GM23338 (cell line): ENCODE results near the gene TSPEAR. TPM values are rescaled to one million over a fixed set of nuclear protein-coding genes. Genes with fewer than 3 reads are reported as not detected.

Experiments used
- ATAC-seq: fragments of 200-7000 bp; cut with Tn5 transposase; 3 replicates; pipeline ENCODE4 v1.9.1; 2020
- DNase-seq: peaks from one replicate; pipeline ENCODE4 v3.0.0-alpha.2; 2015; ENCODE audit warnings: low spot score
- H2AFZ ChIP-seq: fragments of 200-600 bp; sonication (generic); 2 replicates; pipeline ENCODE4 v1.8.0; 2016; ENCODE audit warnings: antibody characterized with exemption, mild to moderate bottlenecking, moderate library complexity
- H3F3A ChIP-seq: fragments of 200-600 bp; sonication (generic); replicated peaks from 2 replicates; pipeline ENCODE4 v1.8.0; 2017; ENCODE audit warnings: antibody characterized with exemption, mixed run types, low read depth
- H3K27ac ChIP-seq: fragments of 200-600 bp; sonication (generic); 2 replicates; pipeline ENCODE4 v1.6.1; 2016; ENCODE audit warnings: low read depth
- H3K27me3 ChIP-seq: fragments of 200-600 bp; sonication (generic); 2 replicates; pipeline ENCODE4 v1.8.0; 2016; ENCODE audit warnings: mild to moderate bottlenecking, mixed run types, moderate library complexity; ENCODE audit not compliant: insufficient read depth
- H3K36me3 ChIP-seq: fragments of 200-600 bp; sonication (generic); 2 replicates; pipeline ENCODE4 v1.8.0; 2016; ENCODE audit warnings: mild to moderate bottlenecking; ENCODE audit not compliant: insufficient read depth
- H3K4me1 ChIP-seq: fragments of 200-600 bp; sonication (generic); 2 replicates; pipeline ENCODE4 v1.8.0; 2016; ENCODE audit warnings: mild to moderate bottlenecking, moderate library complexity; ENCODE audit not compliant: insufficient read depth
- H3K4me2 ChIP-seq: fragments of 200-600 bp; sonication (generic); 2 replicates; pipeline ENCODE4 v1.7.1; 2017; ENCODE audit warnings: mixed run types
- H3K4me3 ChIP-seq: fragments of 200-600 bp; sonication (generic); 2 replicates; pipeline ENCODE4 v1.6.1; 2016; ENCODE audit warnings: mixed run types
- H3K79me2 ChIP-seq: fragments of 200-600 bp; sonication (generic); replicated peaks from 2 replicates; pipeline ENCODE4 v1.8.0; 2017; ENCODE audit warnings: mild to moderate bottlenecking; ENCODE audit not compliant: insufficient read depth
- H3K9me2 ChIP-seq: fragments of 200-600 bp; sonication (generic); 2 replicates; pipeline ENCODE4 v1.8.0; 2017; ENCODE audit not compliant: insufficient read depth
- H4K20me1 ChIP-seq: fragments of 200-600 bp; sonication (generic); replicated peaks from 2 replicates; pipeline ENCODE4 v1.8.0; 2017; ENCODE audit warnings: mild to moderate bottlenecking; ENCODE audit not compliant: insufficient read depth
- H3K27ac Mint-ChIP-seq: 2 replicates; pipeline ENCODE4 v1.8.0; 2020; ENCODE audit warnings: inconsistent platforms, mild to moderate bottlenecking, moderate library complexity, mixed read lengths
- H3K27me3 Mint-ChIP-seq: 3 replicates; pipeline ENCODE4 v1.8.0; 2022; ENCODE audit warnings: low read depth, mild to moderate bottlenecking, moderate library complexity, mixed read lengths, inconsistent platforms; ENCODE audit not compliant: insufficient read depth, poor library complexity
- H3K36me3 Mint-ChIP-seq: 3 replicates; pipeline ENCODE4 v1.8.0; 2021; ENCODE audit warnings: low read depth, mild to moderate bottlenecking, inconsistent platforms, moderate library complexity, mixed read lengths
- H3K4me1 Mint-ChIP-seq: 3 replicates; pipeline ENCODE4 v1.8.0; 2020; ENCODE audit warnings: mild to moderate bottlenecking, inconsistent platforms, mixed read lengths
- H3K4me3 Mint-ChIP-seq: 3 replicates; pipeline ENCODE4 v1.8.0; 2021; ENCODE audit warnings: moderate library complexity, mild to moderate bottlenecking, inconsistent platforms, mixed read lengths
- H3K9me3 Mint-ChIP-seq: 3 replicates; pipeline ENCODE4 v1.8.0; 2020; ENCODE audit warnings: moderate library complexity, mild to moderate bottlenecking, inconsistent platforms, mixed read lengths
- CREB1 ChIP-seq: fragments of 250-450 bp; sonication (Bioruptor Pico); IDR thresholded peaks from 2 replicates; pipeline ENCODE4 v1.5.0; 2020; ENCODE audit warnings: low read depth, mild to moderate bottlenecking, moderate library complexity
- ETS1 ChIP-seq: IDR thresholded peaks from 2 replicates; pipeline ENCODE4 v1.6.1; 2016; ENCODE audit warnings: antibody characterized with exemption
- EZH2 ChIP-seq: fragments of 200-600 bp; sonication (generic); IDR thresholded peaks from one replicate; pipeline ENCODE4 v1.8.0; 2017; ENCODE audit warnings: antibody characterized with exemption, mild to moderate bottlenecking, low read depth; ENCODE audit not compliant: unreplicated experiment
- EZH2phosphoT487 ChIP-seq: fragments of 200-600 bp; sonication (generic); IDR thresholded peaks from one replicate; pipeline ENCODE4 v1.8.1; 2018; ENCODE audit warnings: antibody characterized with exemption; ENCODE audit not compliant: unreplicated experiment
- JUNB ChIP-seq: IDR thresholded peaks from one replicate; pipeline ENCODE4 v1.6.1; 2016; ENCODE audit warnings: antibody characterized with exemption; ENCODE audit not compliant: unreplicated experiment
- NANOG ChIP-seq: IDR thresholded peaks from 2 replicates; pipeline ENCODE4 v1.6.1; 2016; ENCODE audit warnings: antibody characterized with exemption, borderline replicate concordance
- POLR2AphosphoS5 ChIP-seq: IDR thresholded peaks from 2 replicates; pipeline ENCODE4 v1.6.1; 2016; ENCODE audit warnings: antibody characterized with exemption, low read depth
- REST ChIP-seq: IDR thresholded peaks from one replicate; pipeline ENCODE4 v1.6.1; 2018; ENCODE audit warnings: antibody characterized with exemption; ENCODE audit not compliant: unreplicated experiment
- STAT1 ChIP-seq: IDR thresholded peaks from one replicate; pipeline ENCODE4 v1.6.1; 2016; ENCODE audit warnings: antibody characterized with exemption; ENCODE audit not compliant: unreplicated experiment
- ZNF114 ChIP-seq: fragments of 250-450 bp; sonication (Bioruptor Pico); IDR thresholded peaks from 2 replicates; pipeline ENCODE4 v1.5.0; 2020; ENCODE audit warnings: mild to moderate bottlenecking, moderate library complexity
- ZNF331 ChIP-seq: fragments of 250-450 bp; sonication (Bioruptor Pico); IDR thresholded peaks from 2 replicates; pipeline ENCODE4 v1.5.0; 2020; ENCODE audit warnings: low read depth, mild to moderate bottlenecking, moderate library complexity
- polyA plus RNA-seq: library from polyadenylated mRNA; unstranded; fragments of >200 nt; fragmentation: Nextera tagmentation; extraction: Ambion mirVana; gene quantifications from 2 replicates; pipeline ENCODE4 v1.2.1, GENCODE V29; 2016
- total RNA-seq: library from RNA; depleted of rRNA; stranded (reverse); fragments of >200 nt; shearing (Covaris generic); gene quantifications from 2 replicates; pipeline ENCODE4 v1.2.3, GENCODE V29; 2014
- TF ChIP-seq, protein P1 (sequence below): fragments of 250-450 bp; sonication (Bioruptor Pico); IDR thresholded peaks from 2 replicates; pipeline ENCODE4 v1.5.0; 2020; ENCODE audit warnings: mild to moderate bottlenecking, moderate library complexity
- TF ChIP-seq, protein P2 (sequence below), 2 experiments: fragments of 200-600 bp in 1 of 2; sonication (generic) in 1 of 2; conservative IDR thresholded peaks; 2 replicates each; pipeline versions ENCODE4 v1.5.1 to v1.6.1; 2016 to 2017; ENCODE audit warnings: antibody characterized with exemption in 2 of 2, low read depth in 2 of 2, mild to moderate bottlenecking in 2 of 2, moderate library complexity in 1 of 2

Gene TSPEAR
- total and polyA plus RNA-seq, 2 experiments from 2014 or later = 0.35 to 0.92 TPM

DNA sequence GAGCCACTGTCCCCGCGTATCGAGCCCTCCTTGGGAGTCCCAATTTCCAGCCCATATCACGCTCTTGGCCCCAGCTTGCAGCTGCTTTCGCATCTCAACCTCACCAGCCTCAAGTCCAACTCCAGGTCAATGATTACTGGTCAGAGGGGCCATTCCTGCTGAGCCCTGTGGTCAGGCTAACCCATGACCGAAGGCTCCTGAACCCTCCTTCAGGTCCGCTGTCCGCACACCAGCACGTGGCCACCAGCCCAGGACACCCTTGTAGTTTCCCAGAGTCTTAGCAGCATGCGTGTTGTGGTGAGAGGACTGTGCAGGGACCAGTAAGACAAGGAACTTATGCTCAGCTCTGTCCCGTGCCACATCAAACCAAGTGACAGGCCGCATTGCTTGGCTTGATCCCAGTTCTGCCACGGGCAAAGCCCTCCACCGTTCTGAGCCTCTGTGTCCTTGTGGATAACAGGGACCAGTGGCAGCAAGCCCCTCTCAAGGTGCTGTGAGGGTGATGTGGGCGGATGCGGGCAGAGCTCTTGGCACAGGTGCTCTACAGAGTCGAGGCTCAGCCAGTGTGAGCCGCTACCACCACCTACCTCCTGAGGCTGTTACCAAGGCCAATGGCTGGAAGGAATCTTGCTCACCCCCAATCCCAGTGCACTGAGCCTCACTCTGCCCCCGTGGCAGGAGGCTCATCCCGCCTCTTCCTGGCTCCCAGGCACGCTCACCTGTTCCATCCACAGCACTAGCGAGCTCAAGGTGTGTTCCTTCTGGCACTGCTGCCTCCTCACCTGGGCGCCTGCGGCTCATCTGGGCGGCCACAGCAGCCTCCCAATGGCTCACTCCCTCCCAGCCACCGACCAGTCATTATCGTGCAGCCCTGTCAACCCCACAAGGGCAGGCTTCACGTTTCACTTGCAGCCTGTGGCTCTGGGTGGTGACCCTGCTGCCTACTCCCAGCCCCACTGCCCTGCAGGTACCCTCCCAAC is 191.7 kb downstream of the TSPEAR start:
- Histone ChIP-seq H3K27me3 (no peaks in the 10 kb centered on the region), H3K27ac (no peak overlapping the region), H3K4me3 (no peak overlapping the region), H3K9me2 (0 out of 2 replicates have a peak, but pooled peaks cover 6% of the 10 kb centered on the region), H3K36me3 (no peaks in the 10 kb centered on the region), H4K20me1 (no peaks in the 10 kb centered on the region), H3F3A (no peaks in the 10 kb centered on the region), H2AFZ (no peak overlapping the region), H3K4me2 (no peak overlapping the region), H3K79me2 (no peaks in the 10 kb centered on the region), H3K4me1 (no peaks in the 10 kb centered on the region)
- Mint-ChIP-seq H3K27me3 (peaks cover 8% of the 10 kb centered on the region), H3K9me3 (peaks cover 3% of the 10 kb centered on the region; the same call in 1 of the 3 replicates), H3K27ac (no peak overlapping the region), H3K4me1 (no peaks in the 10 kb centered on the region; the same call in 2 of the 3 replicates), H3K4me3 (no peak overlapping the region), H3K36me3 (peaks cover 4% of the 10 kb centered on the region; the same call in 1 of the 3 replicates)
- ATAC-seq (no peak; the same call in 2 of the 3 replicates), DNase-seq (no peak)
- no peak for TF ChIP-seq EZH2phosphoT487
- no peak for TF ChIP-seq REST
- TF ChIP-seq ZNF331 (CRISPR knock-in tag) = no peak
- no peak for TF ChIP-seq POLR2AphosphoS5
- no peak for TF ChIP-seq CREB1 (CRISPR knock-in tag)
- no peak for TF ChIP-seq JUNB
- TF ChIP-seq, protein P1, sequence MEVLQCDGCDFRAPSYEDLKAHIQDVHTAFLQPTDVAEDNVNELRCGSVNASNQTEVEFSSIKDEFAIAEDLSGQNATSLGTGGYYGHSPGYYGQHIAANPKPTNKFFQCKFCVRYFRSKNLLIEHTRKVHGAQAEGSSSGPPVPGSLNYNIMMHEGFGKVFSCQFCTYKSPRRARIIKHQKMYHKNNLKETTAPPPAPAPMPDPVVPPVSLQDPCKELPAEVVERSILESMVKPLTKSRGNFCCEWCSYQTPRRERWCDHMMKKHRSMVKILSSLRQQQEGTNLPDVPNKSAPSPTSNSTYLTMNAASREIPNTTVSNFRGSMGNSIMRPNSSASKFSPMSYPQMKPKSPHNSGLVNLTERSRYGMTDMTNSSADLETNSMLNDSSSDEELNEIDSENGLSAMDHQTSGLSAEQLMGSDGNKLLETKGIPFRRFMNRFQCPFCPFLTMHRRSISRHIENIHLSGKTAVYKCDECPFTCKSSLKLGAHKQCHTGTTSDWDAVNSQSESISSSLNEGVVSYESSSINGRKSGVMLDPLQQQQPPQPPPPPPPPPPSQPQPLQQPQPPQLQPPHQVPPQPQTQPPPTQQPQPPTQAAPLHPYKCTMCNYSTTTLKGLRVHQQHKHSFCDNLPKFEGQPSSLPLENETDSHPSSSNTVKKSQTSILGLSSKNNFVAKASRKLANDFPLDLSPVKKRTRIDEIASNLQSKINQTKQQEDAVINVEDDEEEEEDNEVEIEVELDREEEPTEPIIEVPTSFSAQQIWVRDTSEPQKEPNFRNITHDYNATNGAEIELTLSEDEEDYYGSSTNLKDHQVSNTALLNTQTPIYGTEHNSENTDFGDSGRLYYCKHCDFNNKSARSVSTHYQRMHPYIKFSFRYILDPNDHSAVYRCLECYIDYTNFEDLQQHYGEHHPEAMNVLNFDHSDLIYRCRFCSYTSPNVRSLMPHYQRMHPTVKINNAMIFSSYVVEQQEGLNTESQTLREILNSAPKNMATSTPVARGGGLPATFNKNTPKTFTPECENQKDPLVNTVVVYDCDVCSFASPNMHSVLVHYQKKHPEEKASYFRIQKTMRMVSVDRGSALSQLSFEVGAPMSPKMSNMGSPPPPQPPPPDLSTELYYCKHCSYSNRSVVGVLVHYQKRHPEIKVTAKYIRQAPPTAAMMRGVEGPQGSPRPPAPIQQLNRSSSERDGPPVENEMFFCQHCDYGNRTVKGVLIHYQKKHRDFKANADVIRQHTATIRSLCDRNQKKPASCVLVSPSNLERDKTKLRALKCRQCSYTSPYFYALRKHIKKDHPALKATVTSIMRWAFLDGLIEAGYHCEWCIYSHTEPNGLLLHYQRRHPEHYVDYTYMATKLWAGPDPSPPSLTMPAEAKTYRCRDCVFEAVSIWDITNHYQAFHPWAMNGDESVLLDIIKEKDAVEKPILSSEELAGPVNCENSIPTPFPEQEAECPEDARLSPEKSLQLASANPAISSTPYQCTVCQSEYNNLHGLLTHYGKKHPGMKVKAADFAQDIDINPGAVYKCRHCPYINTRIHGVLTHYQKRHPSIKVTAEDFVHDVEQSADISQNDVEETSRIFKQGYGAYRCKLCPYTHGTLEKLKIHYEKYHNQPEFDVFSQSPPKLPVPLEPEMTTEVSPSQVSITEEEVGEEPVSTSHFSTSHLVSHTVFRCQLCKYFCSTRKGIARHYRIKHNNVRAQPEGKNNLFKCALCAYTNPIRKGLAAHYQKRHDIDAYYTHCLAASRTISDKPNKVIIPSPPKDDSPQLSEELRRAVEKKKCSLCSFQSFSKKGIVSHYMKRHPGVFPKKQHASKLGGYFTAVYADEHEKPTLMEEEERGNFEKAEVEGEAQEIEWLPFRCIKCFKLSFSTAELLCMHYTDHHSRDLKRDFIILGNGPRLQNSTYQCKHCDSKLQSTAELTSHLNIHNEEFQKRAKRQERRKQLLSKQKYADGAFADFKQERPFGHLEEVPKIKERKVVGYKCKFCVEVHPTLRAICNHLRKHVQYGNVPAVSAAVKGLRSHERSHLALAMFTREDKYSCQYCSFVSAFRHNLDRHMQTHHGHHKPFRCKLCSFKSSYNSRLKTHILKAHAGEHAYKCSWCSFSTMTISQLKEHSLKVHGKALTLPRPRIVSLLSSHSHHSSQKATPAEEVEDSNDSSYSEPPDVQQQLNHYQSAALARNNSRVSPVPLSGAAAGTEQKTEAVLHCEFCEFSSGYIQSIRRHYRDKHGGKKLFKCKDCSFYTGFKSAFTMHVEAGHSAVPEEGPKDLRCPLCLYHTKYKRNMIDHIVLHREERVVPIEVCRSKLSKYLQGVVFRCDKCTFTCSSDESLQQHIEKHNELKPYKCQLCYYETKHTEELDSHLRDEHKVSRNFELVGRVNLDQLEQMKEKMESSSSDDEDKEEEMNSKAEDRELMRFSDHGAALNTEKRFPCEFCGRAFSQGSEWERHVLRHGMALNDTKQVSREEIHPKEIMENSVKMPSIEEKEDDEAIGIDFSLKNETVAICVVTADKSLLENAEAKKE (CRISPR knock-in tag) = no peak
- no peak for TF ChIP-seq NANOG
- TF ChIP-seq, protein P2, sequence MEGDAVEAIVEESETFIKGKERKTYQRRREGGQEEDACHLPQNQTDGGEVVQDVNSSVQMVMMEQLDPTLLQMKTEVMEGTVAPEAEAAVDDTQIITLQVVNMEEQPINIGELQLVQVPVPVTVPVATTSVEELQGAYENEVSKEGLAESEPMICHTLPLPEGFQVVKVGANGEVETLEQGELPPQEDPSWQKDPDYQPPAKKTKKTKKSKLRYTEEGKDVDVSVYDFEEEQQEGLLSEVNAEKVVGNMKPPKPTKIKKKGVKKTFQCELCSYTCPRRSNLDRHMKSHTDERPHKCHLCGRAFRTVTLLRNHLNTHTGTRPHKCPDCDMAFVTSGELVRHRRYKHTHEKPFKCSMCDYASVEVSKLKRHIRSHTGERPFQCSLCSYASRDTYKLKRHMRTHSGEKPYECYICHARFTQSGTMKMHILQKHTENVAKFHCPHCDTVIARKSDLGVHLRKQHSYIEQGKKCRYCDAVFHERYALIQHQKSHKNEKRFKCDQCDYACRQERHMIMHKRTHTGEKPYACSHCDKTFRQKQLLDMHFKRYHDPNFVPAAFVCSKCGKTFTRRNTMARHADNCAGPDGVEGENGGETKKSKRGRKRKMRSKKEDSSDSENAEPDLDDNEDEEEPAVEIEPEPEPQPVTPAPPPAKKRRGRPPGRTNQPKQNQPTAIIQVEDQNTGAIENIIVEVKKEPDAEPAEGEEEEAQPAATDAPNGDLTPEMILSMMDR (conservative IDR thresholded peaks at IDR 0.05; ENCODE audit: low read depth in 2 of 2) = no peak
- TF ChIP-seq EZH2 = no peak
- no peak for TF ChIP-seq ETS1
- no peak for TF ChIP-seq ZNF114 (CRISPR knock-in tag)
- no peak for TF ChIP-seq STAT1
